G401.6 (cell line): ENCODE results near the gene OGFOD2.
A peak's percentile ranks its signal among the peaks of the same experiment; 100 is the strongest.
"Not testable (repeated sequence)": the region's sequence is repeated elsewhere in the genome, so short reads cannot be mapped to it uniquely, and the experiment has no call there.

ENCODE experiments used
- FAIRE-seq: peaks from 2 replicates; lab custom pipeline; 2012; peaks lifted over from hg19 to GRCh38; lab: Jason Lieb, UNC

OGFOD2 gene

GRCh38 chr12:122974892-122975789, at the start of gene OGFOD2:
Gene OGFOD2, plus strand, starts transcription at chr12:122975244. Its CDS starts 8 bp downstream, at chr12:122975252.
- no peak for FAIRE-seq

GRCh38 chr12:122927756-122928403, 47.2 kb upstream of the OGFOD2 start:
- no peak for FAIRE-seq

GRCh38 chr12:122928404-122929147, 46.5 kb upstream of the OGFOD2 start:
- no peak for FAIRE-seq

GRCh38 chr12:122929148-122929538, 45.9 kb upstream of the OGFOD2 start:
- no peak for FAIRE-seq

GRCh38 chr12:122929812-122930211, 45.2 kb upstream of the OGFOD2 start:
- FAIRE-seq = no peak

- FAIRE-seq = no peak
These were observed 42.8 kb upstream of the OGFOD2 start for GRCh38 chr12:122932207-122932606.

- FAIRE-seq = no peak
These were observed 40.3 kb upstream of the OGFOD2 start for GRCh38 chr12:122934722-122935121.

GRCh38 chr12:122935318-122935717, 39.7 kb upstream of the OGFOD2 start:
- no peak for FAIRE-seq

GRCh38 chr12:122937622-122938091, 37.4 kb upstream of the OGFOD2 start:
- FAIRE-seq = no peak

- FAIRE-seq = no peak
These were observed 35.9 kb upstream of the OGFOD2 start for GRCh38 chr12:122939125-122939524.

- FAIRE-seq = not testable (repeated sequence)
These were observed 33.7 kb upstream of the OGFOD2 start for GRCh38 chr12:122941351-122941750.

GRCh38 chr12:122942637-122943036, 32.4 kb upstream of the OGFOD2 start:
- FAIRE-seq = no peak

- FAIRE-seq = no peak
These were observed 31.8 kb upstream of the OGFOD2 start for GRCh38 chr12:122943196-122943595.

- FAIRE-seq = no peak
These were observed 30.1 kb upstream of the OGFOD2 start for GRCh38 chr12:122944605-122945592.

- FAIRE-seq = peak; percentile 87
These were observed 28.2 kb upstream of the OGFOD2 start for GRCh38 chr12:122946690-122947341.

- FAIRE-seq = no peak
These were observed 27.7 kb upstream of the OGFOD2 start for GRCh38 chr12:122947352-122947792.

- no peak for FAIRE-seq
These were observed 26.4 kb upstream of the OGFOD2 start for GRCh38 chr12:122948605-122949004.

GRCh38 chr12:122949405-122949804, 25.6 kb upstream of the OGFOD2 start:
- FAIRE-seq = no peak

- no peak for FAIRE-seq
These were observed 25.0 kb upstream of the OGFOD2 start for GRCh38 chr12:122949816-122950675.

GRCh38 chr12:122951406-122951805, 23.6 kb upstream of the OGFOD2 start:
- no peak for FAIRE-seq
